MM.1S (cell line): ENCODE results near the gene ARFGEF2.

ENCODE experiments used
- DNase-seq: peaks from one replicate; pipeline ENCODE4 v3.0.0-alpha.2; 2015
- H2AFZ ChIP-seq: fragments of 300-600 bp; sonication (generic); 2 replicates; pipeline ENCODE4 v1.6.0; 2016; ENCODE audit warnings: antibody characterized with exemption, low read length
- H3F3A ChIP-seq: fragments of 300-600 bp; sonication (generic); 2 replicates; pipeline ENCODE4 v1.6.1; 2016; ENCODE audit warnings: mild to moderate bottlenecking, antibody characterized with exemption, low read length, moderate library complexity, mixed read lengths; ENCODE audit not compliant: insufficient read depth
- H3K27ac ChIP-seq: fragments of 300-600 bp; sonication (generic); 2 replicates; pipeline ENCODE4 v1.5.1; 2016; ENCODE audit warnings: mild to moderate bottlenecking, low read length
- H3K27me3 ChIP-seq: fragments of 300-600 bp; sonication (generic); replicated peaks from 2 replicates; pipeline ENCODE4 v1.6.0; 2016; ENCODE audit warnings: low read length; ENCODE audit not compliant: insufficient read depth
- H3K36me3 ChIP-seq: fragments of 300-600 bp; sonication (generic); replicated peaks from 2 replicates; pipeline ENCODE4 v1.6.1; 2016; ENCODE audit warnings: mild to moderate bottlenecking, low read length, mixed read lengths; ENCODE audit not compliant: insufficient read depth
- H3K4me1 ChIP-seq: fragments of 300-600 bp; sonication (generic); 2 replicates; pipeline ENCODE4 v1.6.1; 2016; ENCODE audit warnings: low read length, mixed read lengths
- H3K4me2 ChIP-seq: fragments of 300-600 bp; sonication (generic); 2 replicates; pipeline ENCODE4 v1.6.0; 2016; ENCODE audit warnings: low read depth, low read length
- H3K4me3 ChIP-seq: fragments of 300-600 bp; sonication (generic); 2 replicates; pipeline ENCODE4 v1.5.1; 2016; ENCODE audit warnings: low read length, mixed read lengths
- H3K79me2 ChIP-seq: fragments of 300-600 bp; sonication (generic); 2 replicates; pipeline ENCODE4 v1.6.1; 2016; ENCODE audit warnings: mixed run types, low read length, mixed read lengths
- H3K9ac ChIP-seq: fragments of 300-600 bp; sonication (generic); 2 replicates; pipeline ENCODE4 v1.6.1; 2016; ENCODE audit warnings: low read length, mixed read lengths
- H3K9me2 ChIP-seq: fragments of 300-600 bp; sonication (generic); replicated peaks from 2 replicates; pipeline ENCODE4 v1.6.1; 2016; ENCODE audit warnings: mild to moderate bottlenecking, low read length, mixed read lengths; ENCODE audit not compliant: insufficient read depth
- H3K9me3 ChIP-seq: fragments of 300-600 bp; sonication (generic); replicated peaks from 2 replicates; pipeline ENCODE4 v1.6.1; 2016; ENCODE audit warnings: mild to moderate bottlenecking, low read length, mixed read lengths; ENCODE audit not compliant: insufficient read depth
- H4K20me1 ChIP-seq: fragments of 300-600 bp; sonication (generic); 2 replicates; pipeline ENCODE4 v1.6.1; 2016; ENCODE audit warnings: mild to moderate bottlenecking, low read length, moderate library complexity, mixed read lengths; ENCODE audit not compliant: insufficient read depth
- CTCF ChIP-seq: fragments of 300-600 bp; sonication (generic); IDR thresholded peaks from 2 replicates; pipeline ENCODE4 v1.5.1; 2016; ENCODE audit warnings: antibody characterized with exemption, low read length, mixed read lengths
- EZH2 ChIP-seq: fragments of 300-600 bp; sonication (generic); optimal IDR thresholded peaks from 2 replicates; pipeline ENCODE3; 2017; ENCODE audit warnings: low read depth, mild to moderate bottlenecking, antibody characterized with exemption, low read length, mixed read lengths
- EZH2phosphoT487 ChIP-seq: fragments of 300-600 bp; sonication (generic); IDR thresholded peaks from 2 replicates; pipeline ENCODE4 v1.6.1; 2018; ENCODE audit warnings: antibody characterized with exemption, low read length

The ARFGEF2 gene

GRCh38 chr20:49046087-49046900, 124.8 kb downstream of the ARFGEF2 start, which contains the start of gene CSE1L:
Gene CSE1L (plus strand): TSS chr20:49046312. CDS start chr20:49058464, 12,152 bp downstream.
- Histone ChIP-seq H3K9me3 (no peaks in the 10 kb centered on the region), H3K79me2 (peaks cover 51% of the 10 kb centered on the region), H3K4me1 (peaks cover 18% of the 10 kb centered on the region), H2AFZ (peak within 1 kb of the TSS; percentile 74), H3K9me2 (no peaks in the 10 kb centered on the region), H3K4me2 (peak within 1 kb of the TSS; percentile 79), H3K4me3 (peak within 1 kb of the TSS; percentile 98), H3F3A (peaks cover 7% of the 10 kb centered on the region), H4K20me1 (peaks cover 12% of the 10 kb centered on the region; the same call in 1 of the 2 replicates), H3K27ac (peak within 1 kb of the TSS; percentile 83; the same call in 1 of the 2 replicates), H3K27me3 (no peaks in the 10 kb centered on the region), H3K9ac (peak within 1 kb of the TSS; percentile 98), H3K36me3 (no peaks in the 10 kb centered on the region; the same call in 1 of the 2 replicates)
- peak; percentile 96 for DNase-seq
- TF ChIP-seq EZH2 (no peak), CTCF (no peak), EZH2phosphoT487 (no peak)

GRCh38 chr20:49052334-49052733, 130.8 kb downstream of the ARFGEF2 start:
- Histone ChIP-seq H3K9me2 (no peaks in the 10 kb centered on the region), H3K27ac (no peak overlapping the region), H3K79me2 (peaks cover 99% of the 10 kb centered on the region), H3K4me2 (no peak overlapping the region), H3K36me3 (no peaks in the 10 kb centered on the region; the same call in 1 of the 2 replicates), H3K9me3 (no peaks in the 10 kb centered on the region), H3K27me3 (no peaks in the 10 kb centered on the region), H2AFZ (no peak overlapping the region), H4K20me1 (peaks cover 54% of the 10 kb centered on the region), H3K9ac (no peak overlapping the region), H3K4me1 (peaks cover 13% of the 10 kb centered on the region), H3F3A (no peaks in the 10 kb centered on the region; the same call in 1 of the 2 replicates), H3K4me3 (no peak overlapping the region)
- DNase-seq: no peak
- no peak for TF ChIP-seq CTCF
- TF ChIP-seq EZH2phosphoT487: no peak
- no peak for TF ChIP-seq EZH2

- Histone ChIP-seq H3K9me2 (no peaks in the 10 kb centered on the region), H3F3A (no peaks in the 10 kb centered on the region), H3K4me3 (no peak overlapping the region), H3K27ac (no peak overlapping the region), H2AFZ (no peak overlapping the region), H3K79me2 (peaks cover 99% of the 10 kb centered on the region), H3K4me1 (no peaks in the 10 kb centered on the region; the same call in 1 of the 2 replicates), H3K9ac (no peak overlapping the region), H3K4me2 (no peak overlapping the region), H3K36me3 (no peaks in the 10 kb centered on the region; the same call in 1 of the 2 replicates), H3K9me3 (no peaks in the 10 kb centered on the region), H4K20me1 (peaks cover 49% of the 10 kb centered on the region), H3K27me3 (no peaks in the 10 kb centered on the region)
- no peak for TF ChIP-seq CTCF
- no peak for DNase-seq
These were observed 132.6 kb downstream of the ARFGEF2 start for GRCh38 chr20:49054056-49054643.
